ENCODE results near the gene LRBA.

Gene LRBA

DNA sequence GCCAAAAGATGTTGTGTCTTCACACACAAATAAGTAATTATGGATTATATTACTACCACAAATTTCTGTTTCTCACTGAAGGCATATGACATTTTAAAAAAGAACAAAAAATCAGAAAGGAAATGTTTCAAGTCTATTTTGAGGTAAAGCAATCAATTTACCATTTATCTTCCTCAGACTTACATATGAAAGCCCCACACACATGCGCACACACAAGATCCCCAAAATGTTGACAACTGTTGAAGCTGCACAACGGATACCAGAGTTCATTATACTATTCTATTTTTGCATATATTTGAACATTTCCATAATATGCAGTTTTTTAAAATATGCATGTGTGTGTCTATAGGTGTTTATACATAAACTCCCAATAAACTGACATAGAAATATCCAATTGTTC, 2.7 kb downstream of the LRBA start:
- H4K20me1 ChIP-seq (ENCODE audit: insufficient read depth, low read length), result no peaks in the 10 kb centered on the region
- peaks cover 42% of the 10 kb centered on the region for H3K4me1 ChIP-seq (ENCODE audit: insufficient read depth, low read length)
- DNase-seq (no peak), ATAC-seq (ENCODE audit: insufficient read depth, low read depth) (no peak)
- no peaks in the 10 kb centered on the region for H3K27me3 ChIP-seq (ENCODE audit: insufficient read depth, low read length, poor library complexity)
- no peak overlapping the region for H3K27ac ChIP-seq (ENCODE audit: low read length)
- no peak overlapping the region; the same call in none of the 2 replicates for H3K9ac ChIP-seq (ENCODE audit: low read depth, low read length)
- TF ChIP-seq EZH2 (IDR thresholded peaks at IDR 0.05; ENCODE audit: borderline replicate concordance, low read depth, low read length, severe bottlenecking), result no peak
- TF ChIP-seq, protein P1, sequence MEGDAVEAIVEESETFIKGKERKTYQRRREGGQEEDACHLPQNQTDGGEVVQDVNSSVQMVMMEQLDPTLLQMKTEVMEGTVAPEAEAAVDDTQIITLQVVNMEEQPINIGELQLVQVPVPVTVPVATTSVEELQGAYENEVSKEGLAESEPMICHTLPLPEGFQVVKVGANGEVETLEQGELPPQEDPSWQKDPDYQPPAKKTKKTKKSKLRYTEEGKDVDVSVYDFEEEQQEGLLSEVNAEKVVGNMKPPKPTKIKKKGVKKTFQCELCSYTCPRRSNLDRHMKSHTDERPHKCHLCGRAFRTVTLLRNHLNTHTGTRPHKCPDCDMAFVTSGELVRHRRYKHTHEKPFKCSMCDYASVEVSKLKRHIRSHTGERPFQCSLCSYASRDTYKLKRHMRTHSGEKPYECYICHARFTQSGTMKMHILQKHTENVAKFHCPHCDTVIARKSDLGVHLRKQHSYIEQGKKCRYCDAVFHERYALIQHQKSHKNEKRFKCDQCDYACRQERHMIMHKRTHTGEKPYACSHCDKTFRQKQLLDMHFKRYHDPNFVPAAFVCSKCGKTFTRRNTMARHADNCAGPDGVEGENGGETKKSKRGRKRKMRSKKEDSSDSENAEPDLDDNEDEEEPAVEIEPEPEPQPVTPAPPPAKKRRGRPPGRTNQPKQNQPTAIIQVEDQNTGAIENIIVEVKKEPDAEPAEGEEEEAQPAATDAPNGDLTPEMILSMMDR (IDR thresholded peaks at IDR 0.05; ENCODE audit: borderline replicate concordance, extremely low read depth, low read length, poor library complexity, severe bottlenecking), result no peak
- H3K4me3 ChIP-seq (ENCODE audit: low read depth in 1 of 2, low read length in 2 of 2), result no peak overlapping the region
- H3K36me3 ChIP-seq (ENCODE audit: insufficient read depth, low read length), result no peaks in the 10 kb centered on the region; the same call in 1 of the 2 replicates
- peaks cover 39% of the 10 kb centered on the region for H3K79me2 ChIP-seq (ENCODE audit: insufficient read depth, low read length)
- H2AFZ ChIP-seq (ENCODE audit: low read depth, low read length), result no peak overlapping the region
- H3K9me3 ChIP-seq (ENCODE audit: insufficient read depth, low read length, severe bottlenecking), result no peaks in the 10 kb centered on the region
- H3K4me2 ChIP-seq (ENCODE audit: insufficient read depth, low read length), result peak overlapping the region; percentile 80

DNA sequence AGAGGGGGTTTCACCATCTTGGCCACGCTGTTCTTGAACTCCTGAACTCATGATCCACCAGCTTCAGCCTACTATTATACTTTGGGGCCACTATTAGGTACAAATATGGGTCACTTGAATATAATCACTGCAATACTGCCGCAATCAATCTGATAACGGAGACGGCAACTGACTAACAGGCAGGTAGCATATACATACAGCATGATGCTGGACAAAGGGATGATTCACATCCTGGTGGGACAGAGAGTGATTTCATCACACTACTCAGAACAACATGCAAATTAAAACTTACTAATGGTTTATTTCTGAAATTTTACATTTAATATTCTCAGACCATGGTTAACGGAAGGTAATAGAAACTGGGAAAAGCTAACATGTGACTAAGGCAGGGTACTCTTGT, 10.9 kb downstream of the LRBA start:
- H3K4me3 ChIP-seq (ENCODE audit: low read depth in 1 of 2, low read length in 2 of 2), result no peak overlapping the region
- ATAC-seq (ENCODE audit: insufficient read depth, low read depth) (no peak), DNase-seq (no peak)
- TF ChIP-seq EZH2 (IDR thresholded peaks at IDR 0.05; ENCODE audit: borderline replicate concordance, low read depth, low read length, severe bottlenecking), result no peak
- TF ChIP-seq, protein P1 (IDR thresholded peaks at IDR 0.05; ENCODE audit: borderline replicate concordance, extremely low read depth, low read length, poor library complexity, severe bottlenecking), result no peak
- no peak overlapping the region for H3K27ac ChIP-seq (ENCODE audit: low read length)
- no peaks in the 10 kb centered on the region for H3K4me1 ChIP-seq (ENCODE audit: insufficient read depth, low read length)
- H3K9me3 ChIP-seq (ENCODE audit: insufficient read depth, low read length, severe bottlenecking), result no peaks in the 10 kb centered on the region
- H3K9ac ChIP-seq (ENCODE audit: low read depth, low read length), result no peak overlapping the region
- no peaks in the 10 kb centered on the region for H3K36me3 ChIP-seq (ENCODE audit: insufficient read depth, low read length)
- H2AFZ ChIP-seq (ENCODE audit: low read depth, low read length), result no peak overlapping the region
- peaks cover 38% of the 10 kb centered on the region for H3K79me2 ChIP-seq (ENCODE audit: insufficient read depth, low read length)
- no peak overlapping the region for H3K4me2 ChIP-seq (ENCODE audit: insufficient read depth, low read length)
- no peaks in the 10 kb centered on the region for H3K27me3 ChIP-seq (ENCODE audit: insufficient read depth, low read length, poor library complexity)
- peaks cover 13% of the 10 kb centered on the region for H4K20me1 ChIP-seq (ENCODE audit: insufficient read depth, low read length)

DNA sequence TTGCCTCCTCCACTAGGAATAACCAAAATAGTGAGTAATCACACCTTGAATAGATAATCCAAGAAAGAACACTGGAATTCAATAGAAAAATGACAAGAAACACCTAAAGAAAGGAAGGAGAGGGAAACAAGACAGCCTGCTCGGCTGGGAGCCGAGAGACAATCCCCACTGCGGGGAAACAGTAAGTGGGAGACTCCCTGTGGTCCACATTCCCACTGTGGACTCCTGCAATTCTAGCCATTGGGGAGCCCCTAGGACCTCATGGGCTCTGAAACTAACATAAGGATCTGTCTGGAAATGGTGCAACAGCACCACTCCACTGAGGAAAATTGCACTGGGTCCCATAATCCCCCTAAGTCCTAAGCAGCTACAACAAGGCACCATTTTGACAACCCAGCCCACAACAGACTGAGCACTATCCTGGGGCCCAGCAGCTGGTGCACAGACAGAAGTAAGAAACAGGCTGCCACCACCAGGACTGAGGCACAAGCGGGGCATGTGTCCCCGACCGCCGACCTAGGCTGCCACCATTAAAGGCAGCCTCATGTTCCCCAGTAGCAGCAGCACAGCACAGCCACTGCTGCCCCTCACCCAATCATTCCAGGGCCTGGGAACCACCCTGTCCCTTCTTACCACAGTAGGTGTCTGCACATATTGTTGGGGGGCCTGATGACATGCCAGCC, 14.2 kb downstream of the LRBA start:
- no peaks in the 10 kb centered on the region for H3K9me3 ChIP-seq (ENCODE audit: insufficient read depth, low read length, severe bottlenecking)
- peaks cover 47% of the 10 kb centered on the region for H3K79me2 ChIP-seq (ENCODE audit: insufficient read depth, low read length)
- no peaks in the 10 kb centered on the region for H3K36me3 ChIP-seq (ENCODE audit: insufficient read depth, low read length)
- H3K27me3 ChIP-seq (ENCODE audit: insufficient read depth, low read length, poor library complexity), result no peaks in the 10 kb centered on the region
- ATAC-seq (ENCODE audit: insufficient read depth, low read depth), result no peak
- no peaks in the 10 kb centered on the region for H3K4me1 ChIP-seq (ENCODE audit: insufficient read depth, low read length)
- H3K4me2 ChIP-seq (ENCODE audit: insufficient read depth, low read length), result no peak overlapping the region
- TF ChIP-seq, protein P1 (IDR thresholded peaks at IDR 0.05; ENCODE audit: borderline replicate concordance, extremely low read depth, low read length, poor library complexity, severe bottlenecking), result no peak
- no peak for TF ChIP-seq EZH2 (IDR thresholded peaks at IDR 0.05; ENCODE audit: borderline replicate concordance, low read depth, low read length, severe bottlenecking)
- H3K27ac ChIP-seq (ENCODE audit: low read length), result no peak overlapping the region
- no peak overlapping the region for H3K9ac ChIP-seq (ENCODE audit: low read depth, low read length)
- no peak overlapping the region for H2AFZ ChIP-seq (ENCODE audit: low read depth, low read length)
- H3K4me3 ChIP-seq (ENCODE audit: low read depth in 1 of 2, low read length in 2 of 2), result no peak overlapping the region
- peaks cover 13% of the 10 kb centered on the region for H4K20me1 ChIP-seq (ENCODE audit: insufficient read depth, low read length)
- DNase-seq, result no peak
